GM18511 (cell line): ENCODE results near the gene RHBDL1.

Source experiments
- ATAC-seq: cut with Tn5 transposase; IDR thresholded peaks from one replicate; pipeline ENCODE4 v1.9.1; 2021; ENCODE audit warnings: mild to moderate bottlenecking, moderate library complexity; ENCODE audit not compliant: unreplicated experiment

Gene RHBDL1

GRCh38 chr16:636206-637080 is 39.0 kb upstream of the RHBDL1 start, which contains the start of gene METTL26:
METTL26 (minus strand) TSS chr16:636305; CDS start chr16:636290, 15 bp downstream.
- ATAC-seq: peak; percentile 75

GRCh38 chr16:637081-638018 is 38.1 kb upstream of the RHBDL1 start:
- ATAC-seq: no peak

GRCh38 chr16:638034-638543 is 37.4 kb upstream of the RHBDL1 start:
- ATAC-seq: no peak

- ATAC-seq: no peak
Measured at GRCh38 chr16:638836-639235, 36.6 kb upstream of the RHBDL1 start.

GRCh38 chr16:640614-641013 is 34.9 kb upstream of the RHBDL1 start:
- ATAC-seq: no peak

DNA sequence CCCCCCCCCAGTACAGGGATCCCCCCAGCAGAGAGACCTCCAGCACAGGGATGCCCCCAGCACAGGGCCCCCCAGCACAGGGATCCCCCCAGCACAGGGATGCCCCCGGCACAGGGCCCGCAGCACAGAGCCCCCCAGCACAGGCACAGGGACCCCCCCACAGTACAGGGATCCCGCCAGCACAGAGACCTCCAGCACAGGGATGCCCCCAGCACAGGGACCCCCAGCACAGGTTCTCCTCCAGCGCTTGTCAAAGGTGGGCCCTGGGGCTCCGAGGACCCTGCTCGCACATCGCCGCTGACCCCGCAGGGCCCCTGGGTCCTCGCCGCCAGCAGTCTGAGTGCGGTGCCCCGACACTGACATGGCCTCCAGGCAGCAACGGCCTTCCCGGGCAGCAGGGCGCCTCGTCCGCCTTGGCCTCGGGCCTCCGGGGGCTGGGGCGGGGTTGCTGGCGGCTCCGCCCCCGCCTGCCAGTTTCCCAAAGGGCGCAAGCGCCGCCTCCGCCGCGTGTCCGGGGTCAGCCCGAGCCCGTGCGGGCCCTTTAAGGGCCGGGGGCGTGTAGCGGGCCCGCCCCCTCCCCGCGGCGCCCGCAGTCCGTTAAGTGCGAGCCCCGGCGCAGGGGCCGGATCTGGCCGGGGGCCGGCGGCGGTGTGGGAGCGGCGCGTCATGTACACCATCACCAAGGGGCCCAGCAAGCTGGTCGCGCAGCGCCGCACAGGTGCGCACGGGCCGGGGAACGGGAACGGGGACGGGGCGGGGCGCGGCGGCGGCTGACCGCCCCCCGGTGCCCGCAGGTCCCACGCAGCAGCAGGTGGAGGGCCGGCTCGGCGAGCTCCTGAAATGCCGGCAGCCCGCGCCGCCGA is 33.9 kb upstream of the RHBDL1 start, which contains the start of gene MCRIP2:
Gene MCRIP2 (plus strand): TSS at position 503 of the 863 bp plus-strand sequence. CDS start 164 bp downstream, at position 667.
- ATAC-seq: peak; percentile 61

DNA sequence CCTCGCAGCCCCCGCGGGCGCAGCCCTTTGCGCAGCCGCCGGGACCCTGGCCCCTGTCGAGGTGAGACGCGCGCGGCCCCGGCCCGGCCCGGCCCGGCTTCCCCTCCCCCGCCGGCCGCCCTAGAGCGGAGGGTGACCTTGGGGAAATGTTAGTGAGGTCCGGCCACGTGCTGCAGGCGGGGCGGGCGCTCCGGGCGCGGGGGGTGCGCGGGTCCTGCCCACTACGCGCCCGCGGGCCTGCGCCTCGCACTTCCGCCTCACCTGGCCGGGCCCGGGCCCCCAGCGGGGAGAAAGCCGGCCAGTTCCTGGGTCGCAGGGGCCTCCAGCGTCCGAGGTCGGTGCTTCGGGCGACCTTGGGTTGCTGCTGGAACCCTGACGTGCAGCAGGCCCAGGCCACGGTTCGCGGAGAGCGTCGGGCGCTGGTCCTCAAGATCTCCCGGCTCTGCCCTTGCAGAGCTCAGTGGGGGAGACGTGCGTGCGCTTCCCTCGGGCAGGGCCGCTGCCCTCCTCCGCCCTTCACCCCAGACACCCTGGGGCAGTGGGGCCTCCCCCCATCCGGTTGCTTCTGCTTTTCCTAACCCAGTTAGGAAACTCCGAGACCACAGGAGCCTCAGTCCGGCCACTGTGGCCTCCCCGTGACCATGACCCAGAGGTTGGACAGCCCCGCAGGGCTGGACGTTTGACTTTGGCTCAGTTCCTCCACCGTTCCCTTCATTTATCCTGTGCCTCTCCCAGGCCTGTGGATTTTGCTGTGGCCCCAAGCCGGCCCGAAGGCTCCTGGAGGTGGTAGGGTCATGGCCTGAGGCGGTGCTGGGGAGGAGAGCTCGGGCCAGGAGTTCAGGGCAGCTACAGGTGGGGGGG is 33.1 kb upstream of the RHBDL1 start:
- ATAC-seq: peak; percentile 62

GRCh38 chr16:643050-643368 is 32.5 kb upstream of the RHBDL1 start:
- ATAC-seq: no peak

DNA sequence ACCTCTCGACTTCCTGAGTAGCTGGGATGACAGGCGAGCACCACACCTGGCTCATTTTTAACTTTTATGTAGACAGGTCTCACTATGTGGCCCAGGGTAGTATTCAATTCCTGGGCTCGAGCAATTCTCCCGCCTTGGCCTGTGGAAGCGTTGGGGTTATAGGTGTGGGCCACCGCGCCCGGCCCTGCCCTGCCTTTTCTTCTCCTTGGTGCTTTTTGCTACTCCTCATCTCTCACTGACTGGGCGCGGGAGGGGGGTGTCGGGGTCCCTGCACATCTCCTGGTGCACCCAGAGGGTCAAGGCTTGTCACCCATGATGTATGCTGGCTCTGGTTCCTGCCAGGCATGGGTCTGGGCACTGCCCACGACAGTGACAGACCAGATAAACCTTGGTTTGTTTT is 30.9 kb upstream of the RHBDL1 start:
- ATAC-seq: no peak

DNA sequence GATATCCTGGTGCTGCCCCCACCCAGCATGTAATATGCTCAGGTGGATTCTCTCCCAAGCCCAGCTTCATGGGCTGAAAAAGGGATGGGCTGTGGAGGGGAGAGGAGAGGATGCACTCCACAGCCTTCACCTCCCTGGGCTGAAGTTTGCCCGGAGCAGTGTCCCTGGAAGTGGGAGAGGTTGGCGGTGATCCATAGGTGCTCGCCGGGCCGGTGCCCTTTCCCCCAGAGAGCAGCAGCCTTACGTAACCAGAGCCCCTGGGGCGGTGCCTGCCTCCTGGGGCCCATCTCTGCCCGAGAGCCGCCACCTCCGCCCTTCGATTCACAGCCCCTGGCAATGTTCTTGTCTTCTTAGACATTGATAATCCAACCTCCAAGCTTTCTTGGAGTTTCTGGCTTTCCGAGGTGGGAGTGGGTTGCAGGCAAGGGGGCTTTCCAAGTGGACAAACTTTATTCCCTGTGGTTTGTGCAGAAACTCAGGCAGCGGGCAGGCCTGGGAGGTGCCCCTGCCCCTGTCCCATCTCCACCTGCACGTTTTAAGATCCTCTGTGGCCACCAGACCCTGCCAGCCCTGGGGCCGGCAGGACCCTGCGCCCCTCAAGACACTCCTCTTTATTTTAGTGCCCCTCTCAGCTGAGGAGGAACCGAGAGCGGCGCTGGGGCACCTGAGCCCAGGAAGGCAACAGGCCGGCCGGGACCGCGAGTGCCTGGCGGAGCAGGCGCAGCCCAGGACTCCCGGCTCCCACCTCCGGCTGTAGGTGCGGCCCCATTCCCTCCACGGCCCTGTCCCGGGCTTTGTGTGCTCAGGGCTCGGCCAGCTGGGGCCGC is 29.4 kb upstream of the RHBDL1 start:
- no peak for ATAC-seq

GRCh38 chr16:646679-647172 is 28.7 kb upstream of the RHBDL1 start:
- ATAC-seq: no peak

GRCh38 chr16:647173-647902 is 28.1 kb upstream of the RHBDL1 start:
- ATAC-seq: no peak

GRCh38 chr16:648071-648780 is 27.2 kb upstream of the RHBDL1 start:
- ATAC-seq: no peak

- peak; percentile 91 for ATAC-seq
Measured at GRCh38 chr16:648781-649589, 26.5 kb upstream of the RHBDL1 start, which contains the start of gene WDR90. WDR90 (plus strand) TSS chr16:649365; CDS start chr16:649417, 52 bp downstream.

- ATAC-seq: peak; percentile 15
Measured at GRCh38 chr16:649631-650030, 25.8 kb upstream of the RHBDL1 start.

DNA sequence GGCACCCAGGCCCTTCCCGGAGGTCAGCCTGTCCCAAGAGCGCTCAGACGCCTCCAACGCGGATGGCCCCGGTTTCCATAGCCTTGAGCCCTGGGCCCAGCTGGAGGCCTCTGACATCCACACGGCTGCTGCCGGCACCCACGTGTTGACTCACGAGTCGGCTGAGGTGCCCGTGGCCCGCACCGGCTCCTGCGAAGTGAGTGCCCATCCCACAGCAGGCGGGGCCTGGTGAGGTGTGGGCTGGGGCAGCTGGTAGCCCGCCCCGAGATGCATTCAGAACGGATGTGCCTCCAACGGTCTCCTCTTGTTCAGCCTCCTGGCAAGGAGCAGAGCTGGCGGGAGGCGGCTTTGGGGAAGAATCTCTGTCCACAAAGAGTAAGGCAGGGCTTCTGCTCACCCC is 23.6 kb upstream of the RHBDL1 start:
- no peak for ATAC-seq
